Pons (tissue), 1 donor: Measurements from ENCODE around the gene SLC30A7.

Source experiments
- DNase-seq: peaks from one replicate; pipeline ENCODE4 v3.0.0-alpha.2; 2016; ENCODE audit warnings: low spot score

SLC30A7 gene

GRCh38 chr1:101027194-101027772 lies 131.4 kb downstream of the SLC30A7 start:
- DNase-seq: no peak

GRCh38 chr1:101028466-101028865 lies 132.6 kb downstream of the SLC30A7 start:
- DNase-seq: no peak

- no peak for DNase-seq
Measured at GRCh38 chr1:101029184-101029583, 133.3 kb downstream of the SLC30A7 start.

GRCh38 chr1:101030881-101031280 lies 135.0 kb downstream of the SLC30A7 start:
- DNase-seq: no peak
